D721Med (cell line): ENCODE data around the gene COL4A1.
"Not testable (repeated sequence)": the region's sequence is repeated elsewhere in the genome, so short reads cannot be mapped to it uniquely, and the experiment has no call there.

ENCODE experiments used
- DNase-seq: peaks from one replicate; pipeline ENCODE4 v3.0.0; 2011; ENCODE audit warnings: low spot score; ENCODE audit not compliant: insufficient read length
- FAIRE-seq: peaks from 2 replicates; lab custom pipeline; 2011; peaks lifted over from hg19 to GRCh38; lab: Jason Lieb, UNC
- CTCF ChIP-seq: IDR thresholded peaks from 2 replicates; pipeline ENCODE4 v1.5.1; 2012; ENCODE audit warnings: mild to moderate bottlenecking, control low read depth; ENCODE audit not compliant: insufficient read depth; ENCODE audit errors: missing control alignments

COL4A1 gene

DNA sequence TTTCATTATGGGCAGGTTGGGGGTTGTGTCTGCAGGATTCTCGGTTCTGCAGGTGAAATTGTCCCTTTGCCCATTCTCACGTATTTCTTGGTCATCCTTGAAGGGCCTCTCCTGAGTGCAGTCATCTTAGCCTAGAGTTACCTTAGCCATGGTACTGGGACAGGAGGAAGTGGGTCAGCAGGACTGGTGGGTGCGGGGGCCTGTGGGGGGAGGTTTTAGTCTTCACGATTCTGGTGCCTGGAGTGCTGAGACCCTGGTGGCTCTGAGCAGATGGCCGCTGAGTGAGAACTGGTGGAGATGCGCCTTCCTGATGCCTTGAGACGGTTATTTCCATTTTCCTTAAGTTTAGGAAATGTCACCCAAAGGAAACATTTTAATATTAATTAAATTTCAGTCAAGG lies 12.0 kb upstream of the COL4A1 start:
- DNase-seq (no peak), FAIRE-seq (no peak)
- TF ChIP-seq CTCF: no peak

- no peak for TF ChIP-seq CTCF
- DNase-seq (no peak), FAIRE-seq (no peak)
Observed at GRCh38 chr13:110317496-110318195, 10.7 kb upstream of the COL4A1 start.

DNA sequence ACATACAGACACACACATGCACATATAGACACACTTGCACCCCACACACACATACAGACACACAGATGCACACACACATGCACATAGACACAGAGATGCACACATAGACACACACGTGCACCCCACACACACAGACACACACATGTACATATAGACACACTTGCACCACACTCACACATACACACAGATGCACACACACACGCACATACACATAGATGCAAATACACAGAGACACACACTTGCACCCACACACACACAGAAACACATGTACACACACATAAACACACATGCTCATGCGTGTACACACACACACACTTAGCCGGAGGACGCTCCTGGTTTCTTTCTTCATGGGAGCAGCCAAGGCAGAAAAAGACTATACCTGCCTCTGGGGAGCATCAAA lies 10.1 kb upstream of the COL4A1 start:
- FAIRE-seq: no peak
- TF ChIP-seq CTCF: no peak

GRCh38 chr13:110316196-110316595 lies 9.2 kb upstream of the COL4A1 start:
- FAIRE-seq: no peak
- TF ChIP-seq CTCF: no peak
- DNase-seq: no peak

More for the DNA sequence above, 10.1 kb upstream of the COL4A1 start:
- DNase-seq: no peak

- no peak for DNase-seq
- no peak for FAIRE-seq
- TF ChIP-seq CTCF: no peak
Observed at GRCh38 chr13:110314516-110315245, 7.7 kb upstream of the COL4A1 start.

DNA sequence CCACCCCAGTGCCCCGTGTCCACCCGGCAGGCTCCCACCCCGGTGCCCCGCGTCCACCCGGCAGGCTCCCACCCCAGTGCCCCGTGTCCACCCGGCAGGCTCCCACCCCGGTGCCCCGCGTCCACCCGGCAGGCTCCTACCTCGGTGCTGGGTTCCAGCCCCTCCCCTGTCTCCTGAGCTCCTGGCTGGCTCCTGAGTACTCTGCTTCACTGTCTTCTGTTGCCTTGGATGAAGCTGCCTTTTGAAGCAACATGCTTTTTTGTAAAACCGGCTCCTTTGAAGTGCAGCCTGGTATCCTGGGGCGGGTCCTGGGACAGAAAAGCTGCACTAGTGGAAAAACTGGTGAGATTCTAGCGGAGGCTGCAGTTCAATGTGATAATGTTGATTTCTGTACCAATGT lies 6.8 kb upstream of the COL4A1 start:
- not testable (repeated sequence) for FAIRE-seq, DNase-seq

DNA sequence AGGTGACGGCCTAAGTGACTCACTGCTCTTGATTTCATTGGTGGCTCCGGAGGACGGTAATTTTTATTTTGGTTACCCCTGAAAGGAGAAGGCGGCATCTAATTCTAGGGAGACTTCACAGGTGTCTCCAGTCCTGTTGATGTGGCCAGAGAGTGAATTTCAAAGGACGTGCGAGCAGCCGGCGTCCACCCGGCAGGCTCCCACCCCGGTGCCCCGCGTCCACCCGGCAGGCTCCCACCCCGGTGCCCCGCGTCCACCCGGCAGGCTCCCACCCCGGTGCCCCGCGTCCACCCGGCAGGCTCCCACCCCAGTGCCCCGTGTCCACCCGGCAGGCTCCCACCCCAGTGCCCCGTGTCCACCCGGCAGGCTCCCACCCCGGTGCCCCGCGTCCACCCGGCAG lies 6.3 kb upstream of the COL4A1 start:
- not testable (repeated sequence) for DNase-seq, FAIRE-seq

DNA sequence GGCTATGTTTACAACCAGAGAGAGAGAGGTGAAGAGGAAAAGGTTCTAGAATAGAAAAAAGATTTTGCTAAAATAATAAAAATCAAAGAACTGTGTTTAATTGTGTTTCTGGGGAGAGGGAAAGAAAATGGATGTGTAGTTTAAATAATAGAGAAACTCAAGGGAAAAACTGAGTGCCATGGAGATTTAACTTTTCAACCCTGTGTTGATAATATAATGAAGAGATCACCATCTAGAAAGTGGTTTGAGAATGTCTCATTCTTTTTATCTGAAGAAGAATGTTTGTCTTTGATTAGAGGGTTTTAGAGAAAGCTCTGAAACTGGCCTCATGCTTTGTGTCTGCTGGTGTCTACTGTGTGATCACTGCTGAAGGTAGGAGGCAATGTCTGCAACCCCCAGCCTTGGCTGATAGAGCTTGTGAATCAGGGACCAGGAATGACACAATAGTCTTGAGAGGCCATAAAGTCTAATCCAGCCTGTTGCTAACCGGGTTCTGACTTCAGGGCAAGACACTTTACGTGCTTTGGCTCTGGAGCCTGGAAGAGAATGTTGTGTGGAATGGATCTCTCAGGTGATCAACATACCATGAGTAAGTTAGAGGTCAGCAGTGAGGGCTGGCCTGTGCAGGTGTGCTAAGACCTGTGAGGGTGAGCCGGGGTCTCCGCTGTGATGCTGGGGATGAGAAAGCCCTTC lies 5.5 kb upstream of the COL4A1 start:
- DNase-seq: no peak
- no peak for TF ChIP-seq CTCF
- no peak for FAIRE-seq
